GM18526 (cell line): Measurements from ENCODE around the gene MAPKAP1.

ENCODE experiments used
- POLR2A ChIP-seq: IDR thresholded peaks from 3 replicates; pipeline ENCODE4 v1.6.1; 2011; ENCODE audit not compliant: insufficient read length; ENCODE audit errors: extremely low read depth

MAPKAP1 gene

DNA sequence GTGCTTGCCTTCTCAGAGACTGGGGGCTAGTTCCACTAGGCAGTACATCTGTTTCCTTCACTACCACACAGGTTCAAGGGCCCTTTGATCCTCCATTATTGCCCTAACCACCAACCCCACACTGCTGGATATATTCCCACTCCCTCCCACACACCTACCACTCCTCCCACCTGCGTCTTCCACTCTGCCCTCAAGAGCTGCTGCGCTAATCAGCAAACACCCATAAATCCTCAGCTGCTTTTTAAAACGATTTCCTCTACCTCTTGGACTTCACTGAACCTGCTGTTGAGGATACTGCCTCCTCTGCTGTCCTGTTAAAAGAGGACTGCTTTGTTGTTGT, 120.9 kb downstream of the MAPKAP1 start:
- no peak for TF ChIP-seq POLR2A

DNA sequence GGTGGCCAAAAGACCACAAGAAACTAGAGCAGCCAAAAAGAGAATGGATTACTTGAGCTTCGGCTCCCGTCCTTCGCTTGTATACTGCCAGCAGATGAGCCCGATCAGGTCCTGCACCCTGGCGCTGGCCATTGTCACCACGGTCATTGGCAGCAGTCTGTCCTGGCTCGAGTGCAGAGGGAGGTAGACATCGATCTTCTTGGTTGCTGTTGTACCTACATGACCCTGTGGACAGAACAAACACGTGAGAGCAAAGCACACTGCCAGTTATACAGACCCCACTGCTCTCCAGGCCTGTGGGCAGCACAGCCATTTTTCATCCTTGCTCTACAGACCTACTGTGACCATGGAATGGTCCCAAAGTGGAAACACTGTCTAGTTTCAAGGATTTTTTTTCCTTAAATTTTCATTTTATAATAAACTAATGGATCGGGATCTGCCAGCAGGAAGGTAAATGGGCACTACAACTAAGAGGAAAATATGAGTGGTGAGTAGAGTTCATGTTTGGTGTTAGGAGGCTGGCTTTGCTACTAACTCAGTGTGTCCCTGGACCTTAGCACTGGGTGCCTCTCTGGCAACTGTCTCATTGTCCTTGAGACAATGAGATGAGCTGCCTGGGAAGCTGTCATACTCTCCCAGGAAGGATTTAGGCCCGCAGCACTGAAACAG, 121.4 kb downstream of the MAPKAP1 start:
- TF ChIP-seq POLR2A = no peak

DNA sequence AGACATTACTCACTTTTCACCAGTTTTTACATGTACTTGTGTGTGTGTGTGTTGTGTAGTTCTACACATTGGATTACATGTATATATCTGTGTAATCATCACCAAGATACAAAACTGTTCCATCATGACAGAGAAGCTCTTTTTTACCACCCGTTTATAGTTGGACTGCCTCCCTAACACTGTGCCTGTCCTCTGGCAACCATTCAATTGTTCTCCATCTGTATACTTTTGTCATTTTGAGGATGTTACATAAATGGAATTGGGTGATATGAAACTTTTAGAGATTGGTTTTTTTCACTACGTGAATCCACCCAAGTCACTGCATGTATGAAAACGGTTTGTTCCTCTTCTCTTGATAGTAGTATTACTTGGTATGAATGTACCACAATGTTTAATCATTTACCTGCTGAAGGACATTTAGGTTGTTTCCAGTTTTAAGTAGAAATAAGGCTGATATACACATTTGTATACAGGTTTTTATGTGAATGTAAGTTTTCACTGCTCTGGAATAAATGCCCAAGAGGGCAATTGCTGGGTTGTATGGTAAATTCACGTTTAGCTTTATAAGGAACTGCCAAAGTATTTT, 126.2 kb downstream of the MAPKAP1 start:
- TF ChIP-seq POLR2A = no peak

DNA sequence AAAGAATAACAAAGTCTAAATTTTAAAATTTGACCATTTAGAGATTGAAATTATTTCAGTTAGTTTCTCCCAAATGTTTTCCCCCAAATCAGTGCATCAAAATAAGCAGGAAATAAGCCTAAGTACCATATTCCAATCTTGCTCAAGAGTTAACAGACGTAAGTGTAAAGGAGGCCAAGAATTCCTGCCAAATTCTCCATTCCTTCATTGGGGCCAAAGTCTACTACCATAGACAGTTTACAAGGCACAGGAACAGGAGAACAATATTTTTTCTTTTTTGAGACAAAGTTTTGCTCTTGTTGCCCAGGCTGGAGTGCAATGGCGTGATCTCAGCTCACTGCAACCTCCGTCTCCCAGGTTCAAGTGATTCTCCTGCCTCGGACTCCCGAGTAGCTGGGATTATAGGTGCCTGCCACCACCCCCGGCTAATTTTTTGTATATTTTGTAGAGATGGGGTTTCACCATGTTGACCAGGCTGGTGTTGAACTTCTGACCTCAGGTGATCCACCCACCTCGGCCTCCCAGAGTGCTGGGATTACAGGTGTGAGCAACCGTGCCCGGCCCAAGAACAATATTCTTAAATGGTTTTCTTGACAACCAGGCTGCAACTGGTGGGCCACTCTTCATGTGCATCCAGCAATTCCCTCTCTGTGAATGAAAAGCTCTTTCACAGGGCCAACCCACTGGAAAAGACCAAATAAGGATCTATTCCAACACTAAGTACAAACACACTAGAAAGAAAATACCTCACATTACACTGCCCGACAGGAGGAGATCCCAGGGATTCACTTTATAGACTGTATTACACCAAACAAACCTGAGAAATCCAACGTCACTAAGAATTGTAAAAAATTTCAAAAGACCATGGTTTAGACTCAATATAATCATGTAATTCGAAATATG, 127.7 kb downstream of the MAPKAP1 start:
- TF ChIP-seq POLR2A = no peak

DNA sequence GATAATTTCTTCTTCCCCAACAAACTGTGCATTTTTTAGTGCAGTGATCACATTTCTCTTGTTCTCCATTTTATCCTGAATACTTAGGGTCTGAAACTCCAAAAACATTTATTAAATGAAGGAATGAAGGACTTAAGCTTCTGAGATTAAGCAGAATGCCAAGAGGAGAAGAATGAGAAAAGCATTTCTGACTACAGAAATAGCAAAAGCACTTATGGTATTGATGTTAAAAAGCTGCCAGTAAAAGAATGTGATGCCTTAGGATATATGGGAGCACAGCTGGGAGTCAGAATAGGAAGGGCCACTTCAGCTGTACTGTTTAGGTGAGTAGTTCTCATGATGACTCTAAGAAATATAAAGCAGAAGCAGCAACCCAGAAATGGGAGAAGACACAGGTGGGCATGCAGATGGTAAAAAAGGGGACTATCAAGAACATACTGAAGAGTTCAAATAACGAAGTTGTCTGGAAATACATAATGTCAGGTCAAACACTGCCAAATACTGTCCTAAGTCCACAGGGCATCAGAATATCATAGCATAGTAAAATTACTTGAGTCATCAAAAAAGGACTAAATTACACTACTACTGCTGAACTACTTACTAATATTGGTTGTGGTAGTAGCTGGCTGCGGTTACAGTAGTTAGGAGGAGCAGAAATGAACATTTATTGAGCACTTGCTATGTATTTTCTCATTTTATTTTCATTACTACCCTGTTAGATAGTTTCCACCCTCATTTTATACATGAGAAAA, 132.7 kb downstream of the MAPKAP1 start:
- TF ChIP-seq POLR2A = no peak

DNA sequence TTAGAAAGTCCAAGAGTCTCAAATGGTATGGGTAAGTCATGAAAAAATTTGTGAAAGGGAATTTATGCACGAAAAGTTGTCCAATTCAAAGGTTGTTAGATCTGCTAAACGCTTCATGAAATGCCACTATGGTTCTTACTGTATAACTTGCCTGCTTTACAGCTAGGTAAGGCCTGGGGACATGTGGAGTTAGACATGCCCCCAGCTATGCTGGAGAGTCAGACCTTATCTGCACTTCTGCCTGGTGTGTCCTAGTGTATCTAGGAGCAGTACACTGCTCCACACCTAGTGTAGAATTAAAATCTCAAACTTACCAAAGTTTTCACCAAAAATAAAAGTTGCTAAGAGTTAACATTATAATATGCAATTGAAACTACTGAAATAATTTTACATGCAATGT, 136.8 kb downstream of the MAPKAP1 start:
- TF ChIP-seq POLR2A = no peak

DNA sequence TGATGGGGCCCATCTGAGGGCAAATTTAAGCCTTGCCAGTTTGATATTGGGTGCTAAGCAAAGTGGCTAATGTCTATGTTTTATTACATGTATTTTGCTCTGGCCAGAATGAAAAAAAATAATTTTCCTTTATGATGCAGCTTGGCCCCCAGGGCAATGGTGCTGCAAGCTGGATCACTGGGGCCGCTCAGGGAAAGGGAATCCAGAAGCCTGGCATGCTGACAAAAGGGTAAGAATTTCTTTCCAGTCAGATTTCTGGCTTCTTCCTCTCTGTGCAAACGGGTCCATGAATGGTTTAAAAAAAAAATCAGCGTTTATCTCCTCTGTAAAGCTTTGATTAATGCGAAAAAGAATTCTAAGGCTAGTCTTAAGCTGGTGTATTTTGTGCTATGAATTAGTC, 138.4 kb downstream of the MAPKAP1 start:
- no peak for TF ChIP-seq POLR2A

DNA sequence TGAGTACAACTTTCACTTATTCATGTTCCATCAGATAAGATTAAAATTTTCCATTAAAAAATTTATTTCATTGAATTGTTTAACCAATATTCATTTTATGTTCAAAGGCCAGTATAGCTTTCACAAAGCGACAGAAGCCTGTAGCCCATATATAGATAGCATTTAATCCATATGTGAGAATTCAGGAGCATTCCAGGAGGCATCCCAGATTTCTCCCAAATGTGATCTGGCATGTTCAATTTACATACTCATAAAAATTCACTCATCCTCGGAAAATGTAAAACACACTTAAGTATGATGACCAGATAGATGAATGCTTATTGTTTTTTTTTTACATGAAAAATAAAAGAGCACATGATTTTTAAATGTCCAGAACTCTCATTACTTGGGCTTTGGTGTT, 141.9 kb downstream of the MAPKAP1 start:
- TF ChIP-seq POLR2A = no peak

DNA sequence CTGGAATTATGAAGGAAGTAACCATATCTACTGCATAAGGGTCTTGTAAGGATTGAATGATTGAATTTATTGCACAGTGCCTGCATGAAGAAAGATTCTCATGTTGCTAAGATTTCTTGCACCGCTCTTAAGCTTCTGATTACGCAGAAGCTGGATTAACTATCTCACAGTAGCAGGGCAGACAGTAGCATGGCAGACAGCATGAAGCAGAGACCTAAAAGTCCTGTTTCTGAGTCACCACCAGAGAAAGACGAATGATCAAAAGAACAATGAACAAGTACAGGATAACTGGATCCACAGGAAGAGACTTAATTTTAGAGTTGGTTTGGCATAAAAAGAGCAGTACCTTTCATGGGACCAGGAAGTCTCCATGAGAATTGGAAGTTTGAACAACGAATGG, 142.4 kb downstream of the MAPKAP1 start:
- no peak for TF ChIP-seq POLR2A

DNA sequence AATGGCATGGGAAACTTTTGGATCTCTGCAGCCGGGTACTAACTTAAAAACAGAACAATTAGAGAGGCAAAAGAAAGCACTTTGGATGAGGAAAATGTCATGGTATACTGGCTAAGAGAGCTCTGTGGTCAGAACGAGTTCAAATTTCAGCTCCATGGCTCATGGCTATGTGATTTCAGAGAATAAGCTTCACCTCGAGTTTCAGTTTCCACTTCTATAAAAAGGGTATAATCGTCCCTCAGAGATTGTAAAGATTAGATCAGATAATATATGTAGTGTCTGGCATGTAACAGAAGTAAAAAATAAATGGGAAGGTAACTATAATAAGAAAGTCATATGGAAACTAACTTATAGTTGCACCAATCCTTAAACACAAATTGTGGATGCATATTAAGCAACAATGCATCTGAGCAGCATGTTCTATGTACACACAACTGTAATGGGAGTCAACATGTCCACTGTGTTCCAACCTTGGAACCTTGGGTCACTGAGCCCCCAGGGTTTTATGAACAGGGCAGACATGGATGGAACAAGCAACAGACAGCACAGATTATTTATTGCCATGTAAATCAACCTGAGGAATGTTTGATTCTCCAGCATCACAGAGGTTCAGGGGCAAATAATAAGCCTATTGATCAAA, 145.4 kb downstream of the MAPKAP1 start:
- no peak for TF ChIP-seq POLR2A

DNA sequence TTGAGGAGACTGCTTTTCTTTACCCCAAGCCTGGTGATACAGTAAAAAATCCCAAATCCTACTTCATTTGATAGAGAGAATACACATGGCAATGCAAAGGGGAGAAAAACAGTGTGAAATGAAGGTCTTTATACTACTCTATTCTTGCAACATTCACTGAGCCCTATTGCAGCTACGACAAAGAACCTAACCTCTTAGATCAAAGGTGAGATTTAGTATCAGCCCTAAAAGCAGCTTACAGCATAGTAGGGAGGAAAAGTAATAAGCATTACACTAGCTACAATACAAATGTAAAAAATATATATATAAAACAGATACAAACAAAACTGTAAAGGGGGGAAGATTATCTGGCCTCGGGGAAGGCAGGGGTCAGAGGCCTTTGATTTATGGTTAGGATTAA, 147.1 kb downstream of the MAPKAP1 start:
- TF ChIP-seq POLR2A = no peak

DNA sequence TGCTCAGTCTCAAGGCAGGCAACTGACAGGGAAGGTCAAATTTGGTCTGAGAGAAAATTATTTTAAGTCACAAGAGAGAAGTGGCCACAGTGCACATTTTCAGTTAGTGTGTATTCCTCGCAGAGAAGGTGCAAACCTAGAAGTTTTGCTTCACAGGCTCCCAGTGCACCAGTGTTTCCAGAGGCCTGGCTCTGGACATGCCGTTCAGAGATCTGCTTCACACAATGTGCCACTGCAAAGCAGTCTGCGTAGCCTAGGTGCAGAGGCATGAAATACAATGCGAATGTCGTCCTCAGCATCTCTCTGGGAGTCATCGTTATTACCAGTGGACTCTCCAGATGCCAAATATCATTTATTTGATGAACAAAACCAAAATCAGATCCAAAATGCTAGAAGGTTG, 147.8 kb downstream of the MAPKAP1 start:
- TF ChIP-seq POLR2A = no peak

DNA sequence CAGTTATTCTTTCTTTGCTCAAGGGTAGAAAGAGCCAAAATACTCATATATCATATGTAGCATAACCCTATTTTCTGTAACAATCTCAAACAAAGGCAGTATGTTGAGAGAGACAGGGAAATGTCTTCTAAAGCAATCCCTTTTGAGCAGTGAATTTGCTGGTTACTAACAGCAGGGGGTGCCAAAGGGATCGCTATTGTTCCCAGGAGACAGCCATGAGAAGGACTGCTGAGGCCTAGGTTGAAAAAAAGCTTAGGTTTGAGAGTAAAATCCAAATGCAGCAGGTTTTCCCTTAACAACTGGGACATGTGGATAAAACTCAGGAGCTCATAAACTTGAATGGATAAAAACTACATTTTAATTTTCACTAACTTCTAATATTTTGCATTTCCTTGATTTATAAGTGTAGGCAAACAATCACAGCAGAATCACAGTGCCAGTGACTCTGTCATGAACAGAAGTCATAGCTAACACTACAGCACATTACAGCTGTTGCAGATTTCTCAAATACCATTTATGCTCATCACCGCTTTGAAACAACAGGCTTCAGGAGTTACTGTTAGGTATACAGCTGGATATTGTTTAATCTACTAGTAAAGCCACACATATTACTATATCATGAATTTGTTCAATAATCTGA, 148.4 kb downstream of the MAPKAP1 start:
- TF ChIP-seq POLR2A = no peak

DNA sequence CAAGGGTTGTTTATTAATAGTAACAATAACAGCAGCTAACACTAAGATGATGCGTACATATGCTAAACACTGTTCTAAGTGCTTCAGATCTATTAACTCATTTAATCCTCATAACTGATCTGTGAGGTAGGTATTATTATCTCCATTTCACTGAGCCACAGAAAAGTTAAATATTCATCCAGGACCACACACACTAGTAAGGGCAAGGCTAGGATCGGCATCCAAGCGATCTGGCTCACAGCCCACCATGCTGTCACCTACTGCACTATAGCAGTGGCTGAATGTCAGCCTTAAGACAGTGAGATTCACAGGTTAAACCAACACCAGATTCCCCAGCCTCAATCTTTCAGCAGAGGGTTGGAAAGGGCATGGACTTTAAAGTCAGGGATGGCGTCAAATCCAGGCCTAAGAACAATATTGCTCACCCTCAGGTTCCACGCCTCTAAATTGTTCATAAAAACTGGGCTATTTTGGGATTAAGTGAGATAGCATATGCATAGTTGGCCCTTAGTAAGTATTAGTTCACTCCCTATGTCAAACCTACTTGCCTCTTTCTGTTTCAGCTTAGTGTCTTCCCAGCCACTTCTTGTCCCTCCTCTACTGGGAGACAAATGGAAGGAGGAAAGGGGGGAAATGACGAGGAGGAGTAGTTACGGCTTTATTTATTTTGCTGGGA, 150.8 kb downstream of the MAPKAP1 start:
- TF ChIP-seq POLR2A = no peak
